Right lobe of liver (tissue), 4 donors: Measurements from ENCODE around the gene SLC25A12.

Source experiments
- POLR2A ChIP-seq: fragments of 450-650 bp; IDR thresholded peaks from one replicate; pipeline ENCODE4 v1.6.1; 2017; ENCODE audit warnings: antibody characterized with exemption, mild to moderate bottlenecking
- TF ChIP-seq, protein P1 (sequence below), 4 donors: fragments of 200-600 bp in 3 of 4; fragments of 450-650 bp in 1 of 4; IDR thresholded peaks; one replicate each; pipeline versions ENCODE4 v1.5.1 to v1.8.0; 2016 to 2022; ENCODE audit warnings: antibody characterized with exemption in 4 of 4, mild to moderate bottlenecking in 2 of 4
- donor health status: DM: no; HTN: no; CAD: no.
- donor health status: DM: no; HTN: no; CAD: no.
- donor health status: DM: no; HTN: yes; CAD: no.

DNA sequence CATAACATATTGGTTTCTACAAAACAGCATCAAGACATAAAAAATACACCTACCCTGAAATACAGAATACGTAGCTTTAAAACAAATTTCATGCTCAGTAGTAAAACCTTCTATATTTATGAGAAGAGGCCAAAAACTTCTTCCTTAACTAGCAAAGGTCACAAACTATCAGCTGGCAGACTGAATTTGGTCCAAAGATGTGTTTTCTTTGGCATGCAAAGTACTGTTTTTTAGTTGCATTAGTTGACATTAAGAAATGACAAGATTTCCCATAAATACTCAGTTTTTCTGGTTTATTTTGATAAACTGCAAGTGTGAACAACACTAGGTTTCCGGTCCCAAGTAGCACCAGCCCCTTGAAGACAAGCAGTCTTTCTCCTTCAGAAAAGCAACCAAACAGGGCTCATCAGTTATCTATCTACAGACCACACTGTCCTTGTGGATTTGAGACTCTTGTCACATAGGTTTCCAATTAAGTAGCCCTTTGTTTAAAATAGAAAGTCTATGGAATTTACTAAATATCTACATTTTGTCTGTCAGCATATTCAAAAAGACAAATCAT is 35.6 kb downstream of the SLC25A12 start:
- TF ChIP-seq, protein P1, sequence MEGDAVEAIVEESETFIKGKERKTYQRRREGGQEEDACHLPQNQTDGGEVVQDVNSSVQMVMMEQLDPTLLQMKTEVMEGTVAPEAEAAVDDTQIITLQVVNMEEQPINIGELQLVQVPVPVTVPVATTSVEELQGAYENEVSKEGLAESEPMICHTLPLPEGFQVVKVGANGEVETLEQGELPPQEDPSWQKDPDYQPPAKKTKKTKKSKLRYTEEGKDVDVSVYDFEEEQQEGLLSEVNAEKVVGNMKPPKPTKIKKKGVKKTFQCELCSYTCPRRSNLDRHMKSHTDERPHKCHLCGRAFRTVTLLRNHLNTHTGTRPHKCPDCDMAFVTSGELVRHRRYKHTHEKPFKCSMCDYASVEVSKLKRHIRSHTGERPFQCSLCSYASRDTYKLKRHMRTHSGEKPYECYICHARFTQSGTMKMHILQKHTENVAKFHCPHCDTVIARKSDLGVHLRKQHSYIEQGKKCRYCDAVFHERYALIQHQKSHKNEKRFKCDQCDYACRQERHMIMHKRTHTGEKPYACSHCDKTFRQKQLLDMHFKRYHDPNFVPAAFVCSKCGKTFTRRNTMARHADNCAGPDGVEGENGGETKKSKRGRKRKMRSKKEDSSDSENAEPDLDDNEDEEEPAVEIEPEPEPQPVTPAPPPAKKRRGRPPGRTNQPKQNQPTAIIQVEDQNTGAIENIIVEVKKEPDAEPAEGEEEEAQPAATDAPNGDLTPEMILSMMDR (IDR thresholded peaks at IDR 0.05): no peak
- TF ChIP-seq POLR2A: no peak
